ENCODE measurements around the gene DHX36.

Gene DHX36

GRCh38 chr3:154275292-154275691 is 49.0 kb downstream of the DHX36 start:
- TF ChIP-seq EZH2phosphoT487 (IDR thresholded peaks at IDR 0.05; ENCODE audit: borderline replicate concordance) (no peak), CTCF (conservative IDR thresholded peaks at IDR 0.05; ENCODE audit: low read length) (no peak)
- H4K20me1 ChIP-seq (ENCODE audit: insufficient read depth, low read length, poor library complexity, severe bottlenecking) = no peaks in the 10 kb centered on the region
- H3K79me2 ChIP-seq (ENCODE audit: insufficient read depth, low read length) = no peaks in the 10 kb centered on the region
- H3K4me1 ChIP-seq (ENCODE audit: insufficient read depth, low read length, poor library complexity, severe bottlenecking) = no peaks in the 10 kb centered on the region
- no peaks in the 10 kb centered on the region for H3F3A ChIP-seq (ENCODE audit: low read depth)
- no peak overlapping the region for H3K9ac ChIP-seq (ENCODE audit: low read depth, low read length, poor library complexity, severe bottlenecking)
- H2AFZ ChIP-seq (ENCODE audit: low read length) = no peak overlapping the region
- H3K36me3 ChIP-seq (ENCODE audit: insufficient read depth, low read length) = peaks cover 83% of the 10 kb centered on the region
- no peaks in the 10 kb centered on the region for H3K9me3 ChIP-seq (ENCODE audit: insufficient read depth, low read depth, low read length)
- no peak overlapping the region for H3K4me3 ChIP-seq (ENCODE audit: low read length, poor library complexity, severe bottlenecking)
- H3K9me2 ChIP-seq (replicated peaks; ENCODE audit: low read depth, low read length) = no peaks in the 10 kb centered on the region
- no peaks in the 10 kb centered on the region for H3K27me3 ChIP-seq (ENCODE audit: insufficient read depth, low read length, poor library complexity, severe bottlenecking)
- no peak overlapping the region for H3K4me2 ChIP-seq (ENCODE audit: low read depth, low read length, poor library complexity, severe bottlenecking)

- TF ChIP-seq CTCF (conservative IDR thresholded peaks at IDR 0.05; ENCODE audit: low read length) (no peak), EZH2phosphoT487 (IDR thresholded peaks at IDR 0.05; ENCODE audit: borderline replicate concordance) (no peak)
- no peaks in the 10 kb centered on the region for H3K27me3 ChIP-seq (ENCODE audit: insufficient read depth, low read length, poor library complexity, severe bottlenecking)
- H3K4me2 ChIP-seq (ENCODE audit: low read depth, low read length, poor library complexity, severe bottlenecking) = no peak overlapping the region
- no peak overlapping the region for H2AFZ ChIP-seq (ENCODE audit: low read length)
- no peaks in the 10 kb centered on the region for H3K9me2 ChIP-seq (replicated peaks; ENCODE audit: low read depth, low read length)
- H3K79me2 ChIP-seq (ENCODE audit: insufficient read depth, low read length) = no peaks in the 10 kb centered on the region
- H3K4me3 ChIP-seq (ENCODE audit: low read length, poor library complexity, severe bottlenecking) = no peak overlapping the region
- no peaks in the 10 kb centered on the region for H3K4me1 ChIP-seq (ENCODE audit: insufficient read depth, low read length, poor library complexity, severe bottlenecking)
- H3F3A ChIP-seq (ENCODE audit: low read depth) = no peaks in the 10 kb centered on the region
- no peaks in the 10 kb centered on the region for H4K20me1 ChIP-seq (ENCODE audit: insufficient read depth, low read length, poor library complexity, severe bottlenecking)
- peaks cover 74% of the 10 kb centered on the region for H3K36me3 ChIP-seq (ENCODE audit: insufficient read depth, low read length)
- no peak overlapping the region for H3K9ac ChIP-seq (ENCODE audit: low read depth, low read length, poor library complexity, severe bottlenecking)
- H3K9me3 ChIP-seq (ENCODE audit: insufficient read depth, low read depth, low read length) = no peaks in the 10 kb centered on the region
These were observed 49.9 kb downstream of the DHX36 start for GRCh38 chr3:154274348-154274747.

GRCh38 chr3:154273381-154273780 is 50.9 kb downstream of the DHX36 start:
- Histone ChIP-seq H3K27me3 (ENCODE audit: insufficient read depth, low read length, poor library complexity, severe bottlenecking) (no peaks in the 10 kb centered on the region), H3K4me3 (ENCODE audit: low read length, poor library complexity, severe bottlenecking) (no peak overlapping the region), H2AFZ (ENCODE audit: low read length) (no peak overlapping the region), H3K4me2 (ENCODE audit: low read depth, low read length, poor library complexity, severe bottlenecking) (no peak overlapping the region), H4K20me1 (ENCODE audit: insufficient read depth, low read length, poor library complexity, severe bottlenecking) (no peaks in the 10 kb centered on the region), H3K79me2 (ENCODE audit: insufficient read depth, low read length) (no peaks in the 10 kb centered on the region), H3F3A (ENCODE audit: low read depth) (no peaks in the 10 kb centered on the region), H3K4me1 (ENCODE audit: insufficient read depth, low read length, poor library complexity, severe bottlenecking) (no peaks in the 10 kb centered on the region), H3K9me3 (ENCODE audit: insufficient read depth, low read depth, low read length) (no peaks in the 10 kb centered on the region), H3K9ac (ENCODE audit: low read depth, low read length, poor library complexity, severe bottlenecking) (no peak overlapping the region), H3K36me3 (ENCODE audit: insufficient read depth, low read length) (peaks cover 64% of the 10 kb centered on the region), H3K9me2 (replicated peaks; ENCODE audit: low read depth, low read length) (no peaks in the 10 kb centered on the region)
- TF ChIP-seq CTCF (conservative IDR thresholded peaks at IDR 0.05; ENCODE audit: low read length) = no peak
- no peak for TF ChIP-seq EZH2phosphoT487 (IDR thresholded peaks at IDR 0.05; ENCODE audit: borderline replicate concordance)
